Brain microvascular endothelial cell (primary cell): Measurements from ENCODE around the gene GPR68.
A peak's percentile ranks its signal among the peaks of the same experiment; 100 is the strongest.
"Not testable (repeated sequence)": the region's sequence is repeated elsewhere in the genome, so short reads cannot be mapped to it uniquely, and the experiment has no call there.

Source experiments
- DNase-seq: peaks from one replicate; pipeline ENCODE4 v3.0.0-alpha.2; 2020
- H3K27ac ChIP-seq: fragments of 250-450 bp; sonication (Bioruptor Pico); 2 replicates; pipeline ENCODE4 v1.5.1; 2020; ENCODE audit warnings: mild to moderate bottlenecking, moderate library complexity
- H3K27me3 ChIP-seq: fragments of 250-450 bp; sonication (Bioruptor Pico); replicated peaks from 2 replicates; pipeline ENCODE4 v1.5.1; 2020; ENCODE audit warnings: mild to moderate bottlenecking
- H3K36me3 ChIP-seq: fragments of 250-450 bp; sonication (Bioruptor Pico); replicated peaks from 2 replicates; pipeline ENCODE4 v1.5.1; 2020; ENCODE audit warnings: mild to moderate bottlenecking
- H3K4me3 ChIP-seq: 2 replicates; pipeline ENCODE4 v1.5.1; 2011; ENCODE audit warnings: low read depth, mild to moderate bottlenecking, control low read depth, low read length, moderate library complexity
- CTCF ChIP-seq: IDR thresholded peaks from 2 replicates; pipeline ENCODE4 v1.5.1; 2011; ENCODE audit warnings: low read depth, mild to moderate bottlenecking, moderate library complexity, low read length, control low read depth, inconsistent platforms; ENCODE audit errors: missing control alignments
- in situ Hi-C: cut with HindIII; loops from 2 replicates; pipeline ENCODE4 v1.10.0; 2017; ENCODE audit warnings: low sequenced_read_pairs, low pct_ligation_motif_present

Gene GPR68

DNA sequence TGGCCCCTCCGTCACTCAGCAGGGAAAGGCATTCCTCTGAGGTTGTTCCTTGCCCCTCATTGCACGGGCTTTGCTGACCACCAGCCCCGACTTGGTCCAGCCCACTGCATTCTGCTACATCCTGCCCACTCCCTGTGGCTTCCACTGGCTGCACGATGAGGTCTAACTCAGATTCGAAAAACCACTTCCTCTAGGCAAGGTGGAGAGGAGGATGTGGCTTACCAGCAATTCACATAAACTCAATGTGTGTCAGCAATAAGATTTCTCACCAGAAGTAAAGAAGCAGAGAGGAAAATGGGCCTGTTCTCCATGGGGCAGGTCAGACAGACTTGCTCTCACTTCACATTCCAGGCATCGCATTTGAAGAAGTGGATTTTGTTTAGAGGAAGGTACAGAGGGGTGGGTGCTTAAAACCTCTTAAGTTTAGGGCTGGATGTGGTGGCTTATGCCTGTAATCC, 14.7 kb downstream of the GPR68 start:
- Histone ChIP-seq H3K27me3 (no peaks in the 10 kb centered on the region), H3K4me3 (no peak overlapping the region), H3K36me3 (no peaks in the 10 kb centered on the region), H3K27ac (peak overlapping the region; percentile 36)
- peak; percentile 51 for DNase-seq
- in situ Hi-C loops, result no loop called here
- TF ChIP-seq CTCF, result no peak

DNA sequence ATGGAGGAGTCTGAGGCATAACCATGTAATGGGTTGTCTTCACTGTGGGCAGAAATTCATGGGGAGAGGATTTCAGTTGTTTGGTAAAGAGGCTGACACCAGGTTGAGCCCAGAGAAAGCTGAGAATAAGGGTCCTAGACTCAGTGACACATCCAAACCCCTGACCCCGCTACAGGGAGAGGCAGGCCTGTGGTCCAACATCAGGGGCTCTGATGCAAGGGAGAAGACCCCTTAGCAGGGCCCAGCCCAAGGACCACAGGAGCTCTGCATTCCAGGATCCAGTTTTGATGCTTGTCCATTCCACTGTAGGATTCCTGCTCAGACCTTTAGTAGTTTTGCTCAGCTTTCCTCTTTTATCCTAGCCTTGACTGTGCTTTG, 15.5 kb downstream of the GPR68 start:
- H3K4me3 ChIP-seq, result no peak overlapping the region
- DNase-seq, result no peak
- TF ChIP-seq CTCF, result no peak
- in situ Hi-C loops, result no loop called here
- H3K36me3 ChIP-seq, result no peaks in the 10 kb centered on the region
- no peaks in the 10 kb centered on the region for H3K27me3 ChIP-seq
- no peak overlapping the region for H3K27ac ChIP-seq

DNA sequence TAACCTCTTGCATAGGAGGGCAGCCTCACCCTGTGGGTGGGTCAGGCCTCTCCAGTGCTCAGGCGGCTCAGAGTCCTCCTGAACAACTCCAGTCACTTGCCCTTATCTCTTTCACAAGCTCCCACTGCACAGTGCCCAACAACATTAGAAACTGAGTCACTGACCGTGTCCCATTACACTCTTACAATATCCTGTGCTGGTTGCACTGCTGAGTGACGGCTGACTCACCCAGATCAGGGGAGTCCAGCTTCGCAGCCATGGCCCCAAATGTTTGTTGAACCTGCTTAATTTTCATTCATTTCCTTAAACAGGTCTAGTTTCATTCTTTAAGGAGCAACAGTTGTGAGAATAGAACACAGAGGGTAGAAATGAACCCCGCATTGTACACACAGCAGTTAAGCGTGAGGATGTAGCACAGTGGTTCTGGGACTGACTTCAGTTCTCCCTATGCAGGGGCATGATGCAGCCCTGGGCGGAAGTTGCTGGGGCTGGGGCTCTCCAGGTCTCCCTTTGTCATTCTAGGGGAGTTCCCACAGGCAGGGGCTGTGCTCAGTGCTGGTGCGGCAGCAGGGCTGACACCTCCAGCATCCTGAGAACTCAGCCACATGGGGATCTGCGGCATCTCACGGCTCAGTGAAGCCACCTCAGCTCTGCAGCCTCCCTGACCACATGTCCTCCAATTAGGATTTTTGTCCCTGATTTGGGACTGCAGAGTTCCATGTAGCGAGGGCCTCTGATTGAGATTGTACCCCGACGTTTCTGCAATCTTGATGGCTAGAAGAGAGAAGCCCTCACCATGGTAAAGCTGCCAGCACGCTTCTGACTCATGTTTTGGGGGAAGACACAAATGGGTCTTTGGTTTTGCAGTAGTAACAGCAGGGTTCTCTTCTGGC, 16.1 kb downstream of the GPR68 start:
- H3K4me3 ChIP-seq, result no peak overlapping the region
- DNase-seq, result peak; percentile 78
- in situ Hi-C loops, result no loop called here
- no peak overlapping the region for H3K27ac ChIP-seq
- no peak for TF ChIP-seq CTCF
- no peaks in the 10 kb centered on the region for H3K27me3 ChIP-seq
- H3K36me3 ChIP-seq, result no peaks in the 10 kb centered on the region

- Histone ChIP-seq H3K4me3 (no peak overlapping the region), H3K27ac (no peak overlapping the region), H3K36me3 (no peaks in the 10 kb centered on the region), H3K27me3 (no peaks in the 10 kb centered on the region)
- in situ Hi-C loops, result no loop called here
- no peak for TF ChIP-seq CTCF
- no peak for DNase-seq
Observed at GRCh38 chr14:91227183-91227628, 17.3 kb downstream of the GPR68 start.

GRCh38 chr14:91226360-91226759, 18.1 kb downstream of the GPR68 start:
- H3K27me3 ChIP-seq, H3K36me3 ChIP-seq, H3K27ac ChIP-seq, in situ Hi-C loops, H3K4me3 ChIP-seq, DNase-seq: not testable (repeated sequence)

- Histone ChIP-seq H3K27me3 (no peaks in the 10 kb centered on the region), H3K27ac (no peak overlapping the region), H3K36me3 (no peaks in the 10 kb centered on the region), H3K4me3 (no peak overlapping the region)
- DNase-seq, result no peak
- in situ Hi-C loops, result no loop called here
- TF ChIP-seq CTCF, result no peak
Observed at GRCh38 chr14:91225025-91225424, 19.5 kb downstream of the GPR68 start.
